Measurements from ENCODE around the gene GNA14. TPM values are rescaled to one million over a fixed set of nuclear protein-coding genes. Genes with fewer than 3 reads are reported as not detected.

The GNA14 gene
- total and polyA plus RNA-seq, 2 donors (not counting 1 experiment from before 2014, with no cell fraction given): 0.50 to 0.52 TPM

GRCh38 chr9:77601476-77602099 lies 46.5 kb downstream of the GNA14 start:
- Histone ChIP-seq H4K20me1 (ENCODE audit: control insufficient read depth, extremely low read depth, insufficient read depth, low read length) (no peaks in the 10 kb centered on the region), H3K9me3 (ENCODE audit: control insufficient read depth, insufficient read depth, low read depth, low read length) (no peaks in the 10 kb centered on the region), H3K36me3 (ENCODE audit: control insufficient read depth, insufficient read depth, low read length) (no peaks in the 10 kb centered on the region), H3K27me3 (ENCODE audit: control insufficient read depth, insufficient read depth, low read length) (no peaks in the 10 kb centered on the region), H3K4me1 (ENCODE audit: control insufficient read depth, extremely low read depth, insufficient read depth, low read length) (no peaks in the 10 kb centered on the region), H3K4me3 (replicated peaks in 1 of 4; ENCODE audit: control extremely low read depth in 1 of 4, insufficient read depth in 1 of 4, low read depth in 3 of 4, low read length in 4 of 4) (no peak overlapping the region), H3K79me2 (ENCODE audit: control insufficient read depth, insufficient read depth, low read length) (no peaks in the 10 kb centered on the region), H3K4me2 (ENCODE audit: extremely low read depth, insufficient read depth, low read length) (no peak overlapping the region), H3K9ac (ENCODE audit: insufficient read depth, low read length) (no peak overlapping the region), H3K27ac (ENCODE audit: insufficient read depth, low read length) (no peak overlapping the region), H2AFZ (ENCODE audit: low read length) (no peak overlapping the region)
- TF ChIP-seq CTCF (conservative IDR thresholded peaks at IDR 0.05 in 1 of 2, IDR thresholded peaks at IDR 0.05 in 1 of 2; ENCODE audit: low read depth in 1 of 2, low read length in 2 of 2): no peak
- TF ChIP-seq EZH2 (IDR thresholded peaks at IDR 0.05; ENCODE audit: low read length, missing control alignments): no peak
- DNase-seq (ENCODE audit: low read depth in 2 of 2): no peak

- Histone ChIP-seq H3K79me2 (ENCODE audit: control insufficient read depth, insufficient read depth, low read length) (no peaks in the 10 kb centered on the region), H3K27me3 (ENCODE audit: control insufficient read depth, insufficient read depth, low read length) (no peaks in the 10 kb centered on the region), H3K4me1 (ENCODE audit: control insufficient read depth, extremely low read depth, insufficient read depth, low read length) (no peaks in the 10 kb centered on the region), H3K9ac (ENCODE audit: insufficient read depth, low read length) (no peak overlapping the region), H3K4me3 (replicated peaks in 1 of 4; ENCODE audit: control extremely low read depth in 1 of 4, insufficient read depth in 1 of 4, low read depth in 3 of 4, low read length in 4 of 4) (no peak overlapping the region), H2AFZ (ENCODE audit: low read length) (no peak overlapping the region), H4K20me1 (ENCODE audit: control insufficient read depth, extremely low read depth, insufficient read depth, low read length) (no peaks in the 10 kb centered on the region), H3K27ac (ENCODE audit: insufficient read depth, low read length) (no peak overlapping the region), H3K36me3 (ENCODE audit: control insufficient read depth, insufficient read depth, low read length) (no peaks in the 10 kb centered on the region), H3K4me2 (ENCODE audit: extremely low read depth, insufficient read depth, low read length) (no peak overlapping the region), H3K9me3 (ENCODE audit: control insufficient read depth, insufficient read depth, low read depth, low read length) (no peaks in the 10 kb centered on the region)
- TF ChIP-seq EZH2 (IDR thresholded peaks at IDR 0.05; ENCODE audit: low read length, missing control alignments) (no peak), CTCF (conservative IDR thresholded peaks at IDR 0.05 in 1 of 2, IDR thresholded peaks at IDR 0.05 in 1 of 2; ENCODE audit: low read depth in 1 of 2, low read length in 2 of 2) (no peak)
- DNase-seq (ENCODE audit: low read depth in 2 of 2): no peak
Observed at GRCh38 chr9:77600810-77601209, 47.3 kb downstream of the GNA14 start.

GRCh38 chr9:77599492-77599891 lies 48.6 kb downstream of the GNA14 start:
- Histone ChIP-seq H3K27ac (ENCODE audit: insufficient read depth, low read length) (no peak overlapping the region), H2AFZ (ENCODE audit: low read length) (no peak overlapping the region), H3K9me3 (ENCODE audit: control insufficient read depth, insufficient read depth, low read depth, low read length) (no peaks in the 10 kb centered on the region), H3K79me2 (ENCODE audit: control insufficient read depth, insufficient read depth, low read length) (no peaks in the 10 kb centered on the region), H3K27me3 (ENCODE audit: control insufficient read depth, insufficient read depth, low read length) (no peaks in the 10 kb centered on the region), H3K4me2 (ENCODE audit: extremely low read depth, insufficient read depth, low read length) (no peak overlapping the region), H3K9ac (ENCODE audit: insufficient read depth, low read length) (no peak overlapping the region), H3K4me1 (ENCODE audit: control insufficient read depth, extremely low read depth, insufficient read depth, low read length) (no peaks in the 10 kb centered on the region), H3K36me3 (ENCODE audit: control insufficient read depth, insufficient read depth, low read length) (no peaks in the 10 kb centered on the region), H3K4me3 (replicated peaks in 1 of 4; ENCODE audit: control extremely low read depth in 1 of 4, insufficient read depth in 1 of 4, low read depth in 3 of 4, low read length in 4 of 4) (no peak overlapping the region), H4K20me1 (ENCODE audit: control insufficient read depth, extremely low read depth, insufficient read depth, low read length) (no peaks in the 10 kb centered on the region)
- DNase-seq (ENCODE audit: low read depth in 2 of 2): no peak
- TF ChIP-seq EZH2 (IDR thresholded peaks at IDR 0.05; ENCODE audit: low read length, missing control alignments): no peak
- no peak for TF ChIP-seq CTCF (conservative IDR thresholded peaks at IDR 0.05 in 1 of 2, IDR thresholded peaks at IDR 0.05 in 1 of 2; ENCODE audit: low read depth in 1 of 2, low read length in 2 of 2)

Measured in fibroblast of lung (primary cell).